ENCODE data around the gene GUCA2B.

GUCA2B gene

DNA sequence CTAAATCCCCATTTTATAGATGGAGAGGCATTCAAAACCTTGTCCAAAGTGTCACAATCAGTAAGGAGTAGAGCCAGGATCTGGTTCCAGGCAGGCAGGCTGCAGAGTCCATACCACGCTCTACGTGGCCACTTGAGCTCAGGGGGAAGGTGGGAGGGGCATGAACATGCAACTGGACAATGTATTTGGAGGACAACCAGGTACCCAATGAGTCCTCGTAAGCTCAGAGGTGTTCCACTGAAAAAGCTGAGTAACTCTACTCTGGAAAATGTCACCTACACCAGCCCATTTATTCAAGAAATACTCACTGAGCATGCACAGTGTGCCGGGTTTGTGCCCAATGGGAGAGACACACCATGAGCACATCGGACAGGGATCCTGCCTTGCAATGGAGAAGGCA, 11.2 kb upstream of the GUCA2B start:
- H3K4me3 ChIP-seq (ENCODE audit: low read length), result no peak overlapping the region
- DNase-seq (ENCODE audit: low read depth), result no peak
- TF ChIP-seq, protein P1, sequence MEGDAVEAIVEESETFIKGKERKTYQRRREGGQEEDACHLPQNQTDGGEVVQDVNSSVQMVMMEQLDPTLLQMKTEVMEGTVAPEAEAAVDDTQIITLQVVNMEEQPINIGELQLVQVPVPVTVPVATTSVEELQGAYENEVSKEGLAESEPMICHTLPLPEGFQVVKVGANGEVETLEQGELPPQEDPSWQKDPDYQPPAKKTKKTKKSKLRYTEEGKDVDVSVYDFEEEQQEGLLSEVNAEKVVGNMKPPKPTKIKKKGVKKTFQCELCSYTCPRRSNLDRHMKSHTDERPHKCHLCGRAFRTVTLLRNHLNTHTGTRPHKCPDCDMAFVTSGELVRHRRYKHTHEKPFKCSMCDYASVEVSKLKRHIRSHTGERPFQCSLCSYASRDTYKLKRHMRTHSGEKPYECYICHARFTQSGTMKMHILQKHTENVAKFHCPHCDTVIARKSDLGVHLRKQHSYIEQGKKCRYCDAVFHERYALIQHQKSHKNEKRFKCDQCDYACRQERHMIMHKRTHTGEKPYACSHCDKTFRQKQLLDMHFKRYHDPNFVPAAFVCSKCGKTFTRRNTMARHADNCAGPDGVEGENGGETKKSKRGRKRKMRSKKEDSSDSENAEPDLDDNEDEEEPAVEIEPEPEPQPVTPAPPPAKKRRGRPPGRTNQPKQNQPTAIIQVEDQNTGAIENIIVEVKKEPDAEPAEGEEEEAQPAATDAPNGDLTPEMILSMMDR (conservative IDR thresholded peaks at IDR 0.05; ENCODE audit: low read length), result no peak

DNA sequence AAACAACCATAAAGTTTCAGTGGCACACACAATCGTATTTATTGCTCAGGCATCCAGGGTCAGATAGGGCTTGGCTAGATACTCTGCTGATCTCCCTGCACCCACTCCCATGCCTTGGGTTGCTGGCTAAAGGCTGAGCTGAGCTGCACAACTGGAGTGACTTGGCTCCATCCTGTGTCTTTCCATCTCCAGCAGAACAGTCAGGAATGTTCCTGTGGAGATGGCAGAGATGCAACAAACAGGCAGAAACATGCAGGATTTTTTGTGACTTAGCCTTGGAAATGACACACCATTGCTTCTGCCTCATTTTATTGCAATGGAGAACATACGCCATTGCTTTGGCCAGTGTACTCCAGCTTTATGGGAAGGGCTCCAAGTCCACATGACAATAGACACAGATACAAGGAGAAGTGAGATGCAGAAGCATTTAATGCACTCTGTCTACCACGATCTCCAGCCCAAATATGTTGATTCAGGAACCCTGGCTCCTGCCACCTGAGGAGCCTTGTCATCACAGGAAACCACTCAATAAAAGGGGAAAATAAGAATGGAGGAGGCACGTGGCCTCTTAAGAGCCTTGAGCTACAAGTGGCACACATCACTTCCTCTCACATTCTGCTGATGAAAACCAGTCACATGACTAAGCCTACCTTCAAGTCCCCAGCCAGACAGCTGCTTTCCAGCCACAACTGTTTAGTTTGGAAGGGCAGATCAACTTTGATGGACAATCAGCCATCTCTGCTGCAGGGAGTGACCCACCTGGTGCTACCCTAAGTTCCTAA, 10.1 kb upstream of the GUCA2B start:
- DNase-seq (ENCODE audit: low read depth), result no peak
- TF ChIP-seq, protein P1 (conservative IDR thresholded peaks at IDR 0.05; ENCODE audit: low read length), result no peak
- no peak overlapping the region for H3K4me3 ChIP-seq (ENCODE audit: low read length)

DNA sequence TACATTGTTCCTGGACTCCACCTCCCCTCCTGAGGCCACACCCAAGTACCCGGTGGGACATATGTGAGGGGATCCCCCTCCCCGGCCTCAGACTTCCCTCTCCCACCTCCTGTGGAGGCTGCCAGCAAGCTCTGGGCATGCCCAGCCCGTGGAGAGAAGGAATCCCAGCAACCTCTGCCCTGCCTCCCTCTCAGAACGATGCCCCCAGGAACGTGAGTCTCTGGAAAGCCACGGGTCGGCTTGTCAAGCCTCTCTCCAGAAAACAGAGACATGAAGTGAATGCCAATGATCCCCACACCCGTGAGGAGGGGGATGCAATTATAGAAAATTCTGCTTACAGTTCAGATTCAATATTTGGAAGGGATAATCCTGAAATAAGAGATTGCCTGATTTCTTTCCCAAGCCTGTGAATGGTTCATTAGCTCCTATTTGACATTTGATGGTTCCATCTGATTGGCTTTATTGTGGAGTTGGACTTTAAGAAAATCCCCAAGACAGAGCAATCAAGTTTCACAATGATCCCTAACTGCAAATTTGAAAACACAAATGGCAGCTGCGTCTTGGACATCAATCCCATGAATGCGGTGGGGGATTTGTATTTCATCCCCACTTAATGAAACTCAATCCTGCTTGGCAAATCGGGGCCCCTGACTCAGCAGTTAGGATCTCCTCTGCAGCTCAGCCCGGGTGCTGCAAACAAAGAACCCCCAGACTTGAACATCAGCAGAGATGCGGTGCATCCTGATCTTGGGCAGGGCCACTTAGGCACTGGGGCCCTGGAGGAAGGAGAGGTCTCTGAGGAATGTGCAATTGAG, 9.1 kb upstream of the GUCA2B start:
- no peak for DNase-seq (ENCODE audit: low read depth)
- TF ChIP-seq, protein P1 (conservative IDR thresholded peaks at IDR 0.05; ENCODE audit: low read length), result no peak
- no peak overlapping the region for H3K4me3 ChIP-seq (ENCODE audit: low read length)

DNA sequence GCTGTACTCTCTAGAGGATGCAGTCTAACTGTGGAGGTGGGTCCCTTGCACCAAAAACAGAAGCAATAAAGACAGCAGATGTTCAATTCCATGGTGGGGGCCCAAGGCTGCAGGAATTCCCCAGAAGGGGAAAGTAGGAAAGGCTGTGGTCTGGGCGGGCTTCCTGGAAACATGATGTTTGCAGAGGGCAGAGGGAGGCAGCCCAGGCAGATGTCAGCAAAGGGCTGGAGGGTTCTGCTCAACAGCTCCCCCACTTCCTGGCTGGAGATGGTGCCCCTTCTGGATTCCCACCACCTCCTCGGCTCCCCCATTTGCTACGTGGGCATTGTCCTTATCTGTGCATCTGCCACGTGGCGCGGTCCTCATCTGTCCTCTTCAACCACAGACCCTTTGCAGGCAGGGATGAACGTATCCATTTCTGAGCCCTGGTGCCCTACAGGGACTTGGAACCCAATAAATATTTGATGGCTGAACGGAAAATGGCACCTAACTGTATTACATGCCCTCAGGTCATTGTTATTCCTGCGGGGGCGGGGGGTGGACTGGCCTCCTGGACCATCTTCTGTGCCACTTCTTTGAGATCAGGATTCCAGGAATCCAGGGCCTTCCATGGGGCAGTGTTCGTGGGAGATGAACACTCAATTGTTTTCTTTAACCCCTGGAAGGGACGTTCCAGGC, 8.4 kb upstream of the GUCA2B start:
- H3K4me3 ChIP-seq (ENCODE audit: low read length), result no peak overlapping the region
- TF ChIP-seq, protein P1 (conservative IDR thresholded peaks at IDR 0.05; ENCODE audit: low read length), result no peak
- no peak for DNase-seq (ENCODE audit: low read depth)

DNA sequence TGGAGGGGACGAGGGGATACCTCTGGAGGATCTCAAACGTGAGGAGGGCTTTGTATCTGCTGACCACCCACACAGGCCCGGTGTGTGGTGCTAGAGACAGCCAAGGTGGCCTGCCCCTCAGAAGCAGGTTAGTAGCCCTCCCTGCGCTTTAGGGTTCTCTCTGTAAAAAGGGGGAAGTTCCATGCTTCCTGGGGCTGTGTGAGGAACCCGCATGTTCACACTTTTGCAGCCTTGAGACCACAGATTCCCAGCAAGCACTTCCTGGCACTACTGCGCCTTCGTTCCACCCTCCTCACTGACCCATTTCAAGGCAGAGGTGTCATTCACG, 7.9 kb upstream of the GUCA2B start:
- DNase-seq (ENCODE audit: low read depth), result no peak
- H3K4me3 ChIP-seq (ENCODE audit: low read length), result no peak overlapping the region
- TF ChIP-seq, protein P1 (conservative IDR thresholded peaks at IDR 0.05; ENCODE audit: low read length), result no peak

DNA sequence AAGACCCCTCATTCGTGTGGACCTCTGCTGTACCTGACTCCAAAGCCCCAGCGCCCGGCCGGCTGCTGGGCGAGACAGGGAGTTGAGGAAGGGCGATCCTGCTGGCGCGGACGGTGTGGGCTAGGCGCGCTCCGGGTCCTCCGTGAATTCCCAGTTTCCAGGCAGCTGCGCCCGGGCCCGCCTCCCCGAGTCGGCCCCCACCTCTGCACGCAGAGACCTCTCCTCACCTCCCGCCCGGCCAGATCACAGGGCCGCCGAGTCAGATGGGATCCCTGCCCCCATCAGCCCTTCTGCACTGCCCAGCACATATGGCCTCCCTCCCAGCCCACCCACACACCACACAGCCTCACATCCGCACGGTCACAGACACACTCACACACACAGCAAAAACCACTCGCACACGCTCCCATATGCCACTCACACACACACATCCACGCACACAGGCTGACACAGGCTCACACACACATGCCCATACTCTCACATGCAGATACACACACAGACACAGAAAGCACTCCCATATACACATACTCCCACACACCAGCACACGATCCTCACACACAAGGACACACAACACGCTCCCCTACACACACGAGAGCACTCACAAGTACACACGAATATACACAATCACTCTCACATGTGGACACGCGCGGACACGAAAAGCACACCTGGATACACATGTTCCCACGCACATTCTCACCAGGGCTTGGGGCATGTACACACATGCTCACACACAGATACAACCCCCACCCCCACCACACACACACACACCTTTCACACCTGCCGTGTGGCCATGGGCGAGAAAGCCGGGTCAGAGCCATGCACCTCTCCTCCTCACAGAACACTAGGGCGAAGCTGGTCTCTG, 7.2 kb upstream of the GUCA2B start:
- no peak overlapping the region for H3K4me3 ChIP-seq (ENCODE audit: low read length)
- TF ChIP-seq, protein P1 (conservative IDR thresholded peaks at IDR 0.05; ENCODE audit: low read length), result no peak
- DNase-seq (ENCODE audit: low read depth), result peak; percentile 4
